Measurements from ENCODE around the gene ARMC12.

The ARMC12 gene

DNA sequence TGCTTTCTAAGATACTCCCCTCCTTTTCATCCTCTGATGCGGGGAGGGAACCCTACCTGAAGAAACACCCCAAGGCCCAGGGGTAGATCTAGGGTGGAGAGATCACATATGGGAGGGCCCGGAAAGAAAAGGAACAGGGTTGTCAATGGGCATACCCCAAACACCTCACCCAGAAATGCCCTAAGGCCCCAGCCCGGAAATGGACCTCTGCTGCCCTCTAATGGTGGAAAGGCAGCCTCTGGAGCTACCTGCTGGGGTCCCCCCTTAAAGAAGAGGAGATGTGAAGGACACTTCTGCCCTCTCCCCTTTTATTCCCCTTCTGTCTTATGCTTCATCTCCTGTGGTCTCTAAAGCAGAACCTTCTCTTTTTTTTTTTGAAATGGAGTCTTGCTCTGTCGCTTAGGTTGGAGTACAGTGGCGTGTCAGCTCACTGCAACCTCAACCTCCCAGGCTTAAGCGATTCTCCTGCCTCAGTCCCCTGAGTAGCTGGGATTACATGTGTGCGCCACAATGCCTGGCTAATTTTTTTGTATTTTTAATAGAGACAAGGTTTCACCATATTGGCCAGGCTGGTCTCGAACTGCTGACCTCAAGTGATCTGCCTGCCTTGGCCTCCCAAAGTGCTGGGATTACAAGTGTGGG, 458 bp upstream of the ARMC12 start:
- TF ChIP-seq, protein P1, sequence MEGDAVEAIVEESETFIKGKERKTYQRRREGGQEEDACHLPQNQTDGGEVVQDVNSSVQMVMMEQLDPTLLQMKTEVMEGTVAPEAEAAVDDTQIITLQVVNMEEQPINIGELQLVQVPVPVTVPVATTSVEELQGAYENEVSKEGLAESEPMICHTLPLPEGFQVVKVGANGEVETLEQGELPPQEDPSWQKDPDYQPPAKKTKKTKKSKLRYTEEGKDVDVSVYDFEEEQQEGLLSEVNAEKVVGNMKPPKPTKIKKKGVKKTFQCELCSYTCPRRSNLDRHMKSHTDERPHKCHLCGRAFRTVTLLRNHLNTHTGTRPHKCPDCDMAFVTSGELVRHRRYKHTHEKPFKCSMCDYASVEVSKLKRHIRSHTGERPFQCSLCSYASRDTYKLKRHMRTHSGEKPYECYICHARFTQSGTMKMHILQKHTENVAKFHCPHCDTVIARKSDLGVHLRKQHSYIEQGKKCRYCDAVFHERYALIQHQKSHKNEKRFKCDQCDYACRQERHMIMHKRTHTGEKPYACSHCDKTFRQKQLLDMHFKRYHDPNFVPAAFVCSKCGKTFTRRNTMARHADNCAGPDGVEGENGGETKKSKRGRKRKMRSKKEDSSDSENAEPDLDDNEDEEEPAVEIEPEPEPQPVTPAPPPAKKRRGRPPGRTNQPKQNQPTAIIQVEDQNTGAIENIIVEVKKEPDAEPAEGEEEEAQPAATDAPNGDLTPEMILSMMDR (IDR thresholded peaks at IDR 0.05; ENCODE audit: insufficient read depth, low read depth, low read length, missing control alignments): peak; percentile 89
- peak; percentile 82 for DNase-seq (ENCODE audit: low read depth)
- no peak overlapping the region for H3K4me3 ChIP-seq (ENCODE audit: low read depth, low read length)

GRCh38 chr6:35737413-35738211, 780 bp downstream of the ARMC12 start:
- DNase-seq (ENCODE audit: low read depth): peak; percentile 85

GRCh38 chr6:35739645-35740524, 3.1 kb downstream of the ARMC12 start:
- DNase-seq (ENCODE audit: low read depth): no peak
- no peak overlapping the region for H3K4me3 ChIP-seq (ENCODE audit: low read depth, low read length)
- TF ChIP-seq, protein P1 (IDR thresholded peaks at IDR 0.05; ENCODE audit: insufficient read depth, low read depth, low read length, missing control alignments): no peak

More at GRCh38 chr6:35737413-35738211, 780 bp downstream of the ARMC12 start:
- H3K4me3 ChIP-seq (ENCODE audit: low read depth, low read length): no peak overlapping the region
- TF ChIP-seq, protein P1 (IDR thresholded peaks at IDR 0.05; ENCODE audit: insufficient read depth, low read depth, low read length, missing control alignments): peak; percentile 70

DNA sequence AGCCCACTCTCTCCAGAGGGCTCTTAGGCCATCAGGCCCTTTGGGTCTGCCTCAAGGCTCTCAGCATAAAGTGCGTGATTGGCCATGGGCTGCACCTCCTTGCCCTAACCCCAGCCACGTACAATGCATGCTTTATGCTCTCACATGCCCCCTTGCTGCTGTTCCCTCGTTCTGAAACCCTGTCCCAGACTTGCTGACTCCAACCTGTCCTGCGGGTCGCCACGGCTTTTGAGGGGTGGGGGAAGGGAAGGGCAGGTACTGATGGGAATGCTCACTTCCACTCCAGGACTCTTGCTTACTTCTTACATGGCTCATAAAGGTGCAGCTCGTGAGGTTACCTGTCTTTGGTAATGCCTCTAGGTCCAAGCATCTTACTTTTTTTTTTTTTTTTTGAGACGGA, 6.0 kb downstream of the ARMC12 start:
- DNase-seq (ENCODE audit: low read depth): no peak
- H3K4me3 ChIP-seq (ENCODE audit: low read depth, low read length): no peak overlapping the region
- TF ChIP-seq, protein P1 (IDR thresholded peaks at IDR 0.05; ENCODE audit: insufficient read depth, low read depth, low read length, missing control alignments): no peak

GRCh38 chr6:35745509-35745908, 8.7 kb downstream of the ARMC12 start:
- no peak for DNase-seq (ENCODE audit: low read depth)
- no peak overlapping the region for H3K4me3 ChIP-seq (ENCODE audit: low read depth, low read length)
- TF ChIP-seq, protein P1 (IDR thresholded peaks at IDR 0.05; ENCODE audit: insufficient read depth, low read depth, low read length, missing control alignments): no peak

DNA sequence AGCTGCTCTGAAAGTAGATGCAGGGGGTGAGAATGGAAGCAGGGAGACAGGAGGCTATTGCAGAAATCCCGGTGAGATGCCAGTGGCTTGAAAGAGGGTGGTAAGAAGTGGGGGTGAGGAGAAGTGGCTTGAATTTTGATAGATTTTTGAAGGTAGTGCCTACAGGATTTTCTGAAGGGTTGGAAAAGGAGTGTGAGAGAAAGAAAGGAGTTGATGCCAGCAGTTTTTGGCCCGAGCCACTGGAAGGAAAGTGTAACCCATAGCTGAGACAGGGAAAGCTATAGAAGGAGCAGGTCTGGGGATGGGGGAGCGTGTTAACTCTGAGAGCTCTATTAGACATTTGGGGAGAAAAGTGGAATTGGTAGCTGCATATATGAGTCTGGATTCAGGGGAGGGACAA, 9.7 kb downstream of the ARMC12 start:
- DNase-seq (ENCODE audit: low read depth): no peak
- TF ChIP-seq, protein P1 (IDR thresholded peaks at IDR 0.05; ENCODE audit: insufficient read depth, low read depth, low read length, missing control alignments): no peak

More for the DNA sequence above, 9.7 kb downstream of the ARMC12 start:
- no peak overlapping the region for H3K4me3 ChIP-seq (ENCODE audit: low read depth, low read length)
